Left renal pelvis (tissue), 4 donors: ENCODE measurements around the gene COL5A1. TPM values are rescaled to one million over a fixed set of nuclear protein-coding genes. Genes with fewer than 3 reads are reported as not detected.

ENCODE experiments used
- DNase-seq, 4 donors: peaks; one replicate each; pipeline ENCODE4 v3.0.0-alpha.2; 2013; ENCODE audit warnings: low read depth in 4 of 4, low spot score in 3 of 4
- polyA plus RNA-seq, 4 donors: library from polyadenylated mRNA; unstranded; fragments of 120-200 nt; gene quantifications; one replicate each; pipeline ENCODE4 v1.2.1, GENCODE V29; 2013; ENCODE audit not compliant: insufficient read length in 4 of 4

The COL5A1 gene
- polyA plus RNA-seq, 4 donors, result 90.9 to 424 (median 114) TPM

DNA sequence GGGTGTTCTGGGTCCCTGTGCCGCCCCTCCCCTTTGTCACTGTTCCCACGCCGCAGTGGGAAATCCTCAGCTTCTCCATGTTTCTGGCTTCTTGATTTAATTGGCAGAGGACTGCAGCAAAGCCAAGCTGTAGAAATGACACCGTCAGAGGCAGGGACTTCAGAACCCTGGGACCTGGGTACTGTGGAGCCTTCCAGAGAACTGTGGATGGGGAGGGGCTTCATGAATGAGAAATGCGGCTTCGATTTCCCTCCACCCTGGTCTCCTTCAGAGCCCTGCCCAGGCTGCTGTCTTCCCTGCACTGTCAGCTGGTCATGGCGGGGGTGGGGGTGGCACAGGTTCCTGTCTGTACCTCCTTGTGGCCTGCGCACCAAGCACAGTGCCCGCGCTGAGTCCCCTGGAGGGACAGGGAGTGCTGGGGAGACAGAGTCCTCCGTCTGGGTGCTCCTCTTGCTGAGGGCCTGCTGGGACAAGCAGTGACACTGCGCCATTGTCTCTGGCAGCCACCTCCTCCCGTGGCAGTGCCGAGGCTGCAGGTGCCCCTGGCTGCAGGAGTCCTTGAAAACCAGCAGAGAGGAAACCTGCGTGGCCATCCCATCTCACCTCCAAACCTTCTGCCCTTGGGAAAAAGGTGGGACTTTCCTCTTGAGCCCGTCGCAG is 47.2 kb downstream of the COL5A1 start:
- DNase-seq, result no peak

DNA sequence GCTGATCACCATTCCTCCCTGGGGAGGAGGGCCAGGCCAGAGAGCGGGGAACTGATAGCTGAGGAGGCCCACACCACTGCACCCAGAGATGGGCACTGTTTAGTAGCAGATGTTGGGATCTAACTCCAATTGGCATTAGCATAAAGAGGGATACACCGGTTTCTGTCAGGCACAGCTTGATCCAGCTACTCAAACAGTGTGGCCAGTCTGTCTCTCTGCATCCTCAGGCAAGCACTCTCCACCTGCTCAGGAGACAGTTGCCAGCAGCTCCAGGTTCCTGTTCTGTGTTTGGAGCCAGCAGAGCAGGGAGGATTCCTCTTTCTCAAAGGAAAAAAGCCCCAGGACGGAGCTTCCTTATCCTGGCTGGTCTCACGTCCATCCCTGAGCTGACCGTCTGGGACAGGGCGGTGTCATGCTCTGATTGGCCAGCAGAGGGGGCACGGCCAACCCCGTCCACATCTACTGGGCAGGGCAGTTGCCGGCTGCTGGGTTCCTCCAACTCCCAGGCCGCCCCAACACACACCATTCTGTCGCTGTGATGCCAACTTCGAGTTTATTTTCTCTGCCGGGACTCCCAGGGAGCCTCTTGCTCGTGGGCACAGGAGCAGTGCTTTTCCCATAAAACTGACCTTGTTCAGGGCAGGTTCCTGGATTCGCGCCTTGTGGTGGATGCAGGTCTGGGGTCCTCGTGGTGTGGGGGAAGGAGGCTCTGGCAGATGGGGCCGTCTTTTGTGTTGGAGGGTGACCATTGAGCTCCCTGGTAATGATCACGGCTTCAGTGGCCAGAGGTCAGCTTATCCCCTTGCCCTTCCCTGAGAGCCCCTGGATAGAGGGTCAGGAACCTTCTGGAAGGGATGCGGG is 47.9 kb downstream of the COL5A1 start:
- DNase-seq, result no peak

DNA sequence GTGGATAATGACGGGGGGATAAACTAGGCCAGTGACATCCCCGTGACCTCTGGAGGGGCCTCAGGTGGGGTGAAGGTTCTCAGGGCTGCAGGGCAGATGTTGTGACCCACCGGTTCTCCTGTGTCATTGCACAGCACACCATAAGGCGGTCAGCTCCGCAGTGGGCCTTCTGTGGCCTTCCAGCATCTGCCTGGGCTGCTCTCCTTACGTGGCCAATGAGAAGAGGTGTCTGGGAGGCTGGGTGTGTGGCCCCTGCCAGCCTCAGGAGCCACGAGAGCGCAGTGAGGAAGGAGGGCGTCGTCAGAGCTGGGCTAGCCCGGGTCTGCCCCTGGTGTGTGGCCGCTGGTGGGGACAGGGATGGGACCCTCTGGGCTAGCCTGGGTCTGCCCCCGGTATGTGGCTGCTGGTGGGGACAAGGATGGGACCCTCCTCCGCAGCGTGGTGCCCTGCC is 48.7 kb downstream of the COL5A1 start:
- no peak for DNase-seq

DNA sequence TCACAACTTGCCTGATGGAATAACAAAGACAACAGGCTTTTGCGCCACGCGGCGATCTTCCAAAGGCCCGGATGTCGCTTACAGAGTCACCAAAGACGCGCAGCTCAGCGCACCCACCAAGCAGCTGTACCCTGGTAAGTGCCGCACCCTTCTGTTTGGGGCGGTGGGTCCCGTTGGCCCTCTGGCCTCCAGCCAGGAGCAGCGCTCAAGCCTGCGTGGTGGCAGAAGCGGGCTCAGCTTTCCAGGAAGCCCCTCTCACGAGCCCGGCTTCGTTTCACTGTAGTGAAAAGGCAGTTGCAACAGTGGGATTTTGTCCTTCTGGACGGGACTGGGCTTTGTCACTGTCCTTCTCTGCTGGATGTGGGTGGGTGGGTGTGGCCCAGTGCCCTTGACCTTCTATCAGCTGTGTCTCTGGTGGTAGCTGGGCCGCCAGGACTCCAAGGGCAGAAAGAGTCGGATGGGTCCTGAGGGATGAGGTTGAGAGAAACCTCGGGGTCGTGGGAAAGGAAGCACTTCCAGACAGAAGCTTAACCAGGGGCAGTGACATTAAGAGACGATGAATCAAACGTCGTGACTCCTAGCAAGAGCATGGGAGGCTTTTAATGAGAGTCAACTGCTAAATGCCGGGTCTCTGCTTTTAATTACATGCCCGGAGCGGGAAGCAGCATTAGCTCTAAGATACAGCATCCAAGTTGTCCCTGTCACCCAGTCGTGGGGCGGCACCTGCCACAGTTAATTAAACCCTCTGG is 49.5 kb downstream of the COL5A1 start:
- no peak for DNase-seq

DNA sequence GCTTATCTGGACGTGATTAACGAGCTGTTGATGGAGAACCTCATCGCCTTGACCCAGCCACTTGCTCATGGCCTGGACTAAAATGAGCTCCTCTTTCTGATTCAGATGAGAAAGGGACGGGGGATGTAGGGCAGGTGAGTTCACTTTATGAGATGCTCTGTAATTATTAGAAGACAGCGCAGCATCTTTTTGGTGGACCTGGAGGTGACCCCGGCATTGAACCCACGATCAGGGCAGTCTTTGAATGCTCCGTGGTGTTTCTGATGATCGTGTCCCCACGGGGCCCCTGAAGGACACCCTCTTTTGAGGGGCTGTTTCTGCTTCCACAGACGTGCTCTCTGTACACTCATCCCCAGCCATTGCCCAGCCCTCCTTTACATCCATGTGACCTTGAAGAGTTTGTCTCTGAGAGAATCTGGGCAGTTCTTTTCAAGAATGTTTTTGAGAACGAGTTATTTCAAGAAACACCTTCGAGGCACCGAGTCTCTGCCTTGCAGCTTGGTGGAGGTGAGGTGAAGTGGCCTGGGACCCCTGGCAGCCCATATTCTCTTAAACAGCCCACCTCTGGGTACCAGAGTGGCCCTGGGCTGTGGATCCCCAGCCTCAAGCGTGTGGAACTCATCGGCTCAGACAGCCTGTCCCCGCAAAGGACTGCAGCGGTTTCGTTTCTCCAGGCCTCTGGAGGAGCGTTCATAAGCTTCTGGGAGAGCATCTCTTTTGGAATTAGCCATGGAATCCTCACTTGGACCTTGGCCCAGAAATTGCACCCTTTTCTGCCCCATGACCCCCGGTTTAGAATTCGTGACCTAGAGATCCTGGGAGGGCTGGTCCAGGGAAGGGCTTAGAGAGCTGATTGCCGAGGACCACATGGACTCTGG is 50.3 kb downstream of the COL5A1 start:
- DNase-seq, result no peak

DNA sequence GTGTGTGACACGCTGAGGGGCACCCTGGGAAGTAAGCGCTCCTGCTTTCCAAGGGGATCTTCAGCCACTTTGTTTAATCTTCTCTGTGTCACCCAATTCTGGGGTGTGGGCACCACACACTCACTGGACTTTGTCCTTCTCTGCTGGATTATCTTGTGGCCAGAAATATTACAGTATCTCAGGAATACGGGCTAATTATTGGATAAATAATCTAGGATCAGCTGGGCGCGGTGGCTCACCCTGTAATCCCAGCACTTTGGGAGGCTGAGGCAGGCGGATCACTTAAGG is 50.9 kb downstream of the COL5A1 start:
- no peak for DNase-seq

DNA sequence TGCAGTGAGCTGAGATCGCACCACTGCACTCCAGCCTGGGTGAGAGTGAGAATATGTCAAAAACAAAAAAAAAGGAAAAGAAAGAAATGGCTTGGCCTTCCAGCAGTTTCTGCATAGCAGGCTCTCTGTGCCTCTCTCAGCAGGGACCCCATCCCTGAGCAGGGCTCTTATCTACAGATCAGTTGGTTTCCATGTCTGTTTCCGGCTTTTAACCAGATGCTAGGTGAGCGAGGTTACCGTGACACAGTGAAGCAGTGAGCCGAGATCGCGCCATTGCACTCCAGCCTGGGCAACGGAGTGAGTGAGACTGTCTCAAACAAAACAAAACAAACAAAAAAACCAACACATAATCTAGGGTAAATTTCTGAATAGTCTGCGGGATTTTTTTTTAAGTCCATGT is 51.4 kb downstream of the COL5A1 start:
- no peak for DNase-seq

DNA sequence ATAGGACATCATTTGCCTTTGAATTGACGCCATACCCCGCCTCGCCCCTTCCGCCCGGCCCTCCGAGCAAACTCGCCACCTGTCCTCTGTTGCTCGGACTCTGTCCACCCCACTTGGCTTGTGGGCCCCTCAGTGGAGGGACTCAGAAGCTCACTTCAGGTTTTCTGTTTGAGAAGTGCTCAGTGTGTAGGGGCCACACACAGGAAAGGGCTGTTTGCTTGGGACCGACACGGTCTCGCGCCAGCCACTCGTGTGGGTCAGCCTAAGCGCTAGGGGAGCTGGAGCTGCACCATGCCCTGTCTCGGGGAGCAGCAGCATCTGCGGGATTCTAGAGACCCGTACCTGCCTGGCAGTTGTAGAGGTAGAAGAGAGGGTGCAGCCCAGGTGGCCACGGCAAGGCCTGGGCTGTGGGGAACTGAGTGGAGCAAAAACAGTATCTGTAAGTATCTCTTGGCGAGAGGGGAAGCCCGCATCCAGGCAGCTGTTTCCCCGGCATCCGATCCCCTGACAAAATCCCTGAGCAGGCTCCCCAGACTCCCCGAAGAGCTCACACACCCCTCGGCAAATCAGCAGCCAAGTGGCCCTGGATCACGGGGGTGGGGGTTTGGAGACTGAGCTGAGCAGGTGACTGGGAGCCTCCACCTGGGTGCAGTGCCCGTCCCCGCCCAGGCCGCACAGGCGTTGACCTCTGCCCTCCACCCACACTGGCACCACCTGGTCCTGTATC is 52.2 kb downstream of the COL5A1 start:
- DNase-seq, result no peak

DNA sequence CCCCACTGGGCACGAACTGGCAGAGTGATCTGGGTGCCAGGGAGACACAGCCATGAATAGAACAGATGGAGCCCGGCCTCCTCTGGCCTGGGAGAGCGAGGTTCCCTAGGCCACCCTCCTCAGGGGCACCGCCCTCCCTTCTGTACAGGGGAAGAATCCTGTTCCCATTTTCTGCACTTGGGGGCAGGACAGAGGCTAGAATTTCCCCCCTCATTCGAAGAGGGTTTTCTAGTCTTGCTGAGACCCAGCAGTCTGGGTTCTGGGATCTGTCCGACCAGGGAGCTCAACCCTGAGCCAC is 52.7 kb downstream of the COL5A1 start:
- no peak for DNase-seq

DNA sequence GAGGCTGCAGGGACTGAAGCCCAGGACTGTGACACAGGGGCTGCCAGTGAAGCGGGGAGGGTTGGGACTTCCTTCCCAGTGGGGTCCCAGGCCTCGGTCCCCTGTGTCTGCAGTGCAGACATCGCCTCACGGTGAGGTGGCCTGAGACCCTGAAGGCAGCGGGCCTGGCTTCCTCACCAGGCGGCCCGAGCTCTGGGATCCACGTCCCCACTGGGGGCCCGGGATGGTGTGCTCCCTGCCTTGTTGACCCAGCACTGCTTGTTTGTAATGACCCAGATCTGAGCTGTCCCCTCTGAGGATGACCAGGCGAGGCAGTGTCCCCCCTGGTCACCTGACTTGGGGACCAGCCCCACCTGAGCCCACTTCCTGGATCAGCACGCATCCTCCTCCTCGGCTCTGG is 53.1 kb downstream of the COL5A1 start:
- DNase-seq, result no peak

DNA sequence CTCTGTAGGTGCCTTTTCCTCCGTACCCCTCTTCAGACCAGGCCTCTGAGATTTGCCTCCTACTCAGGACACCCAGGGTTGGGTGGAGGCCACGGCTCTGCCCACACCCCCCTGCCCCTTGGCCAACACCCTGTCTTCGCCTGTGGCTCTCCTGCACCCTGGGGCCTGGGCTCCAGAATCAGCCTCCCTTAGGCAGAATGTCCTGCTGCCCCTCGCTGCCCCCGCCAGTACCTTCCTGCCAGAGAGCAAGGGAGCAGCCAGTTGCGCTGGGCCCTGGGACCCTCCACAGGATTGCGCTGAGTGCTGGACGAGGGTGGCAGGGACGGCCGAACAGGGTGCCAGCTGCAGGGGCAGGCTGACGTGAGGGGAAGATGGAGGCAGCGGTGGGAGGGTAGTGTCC is 53.5 kb downstream of the COL5A1 start:
- no peak for DNase-seq

DNA sequence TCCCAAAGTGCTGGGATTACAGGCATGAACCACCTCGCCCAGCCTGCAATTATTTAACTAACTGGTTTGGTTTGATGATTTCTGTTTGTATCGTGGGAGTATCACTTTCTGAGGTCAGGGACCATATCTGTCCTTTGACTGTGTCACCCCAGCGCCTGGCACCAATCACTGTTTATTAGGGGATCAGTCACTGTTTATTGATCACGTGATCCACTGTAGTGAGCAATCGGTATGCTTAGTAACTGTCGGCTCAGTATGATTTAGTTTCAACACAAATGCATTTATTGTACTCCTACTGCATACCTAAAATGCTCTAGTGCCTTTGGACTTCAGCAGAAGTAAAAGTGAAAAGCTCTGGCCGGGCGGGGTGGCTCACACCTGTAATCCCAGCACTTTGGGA is 54.8 kb downstream of the COL5A1 start:
- DNase-seq, result no peak

DNA sequence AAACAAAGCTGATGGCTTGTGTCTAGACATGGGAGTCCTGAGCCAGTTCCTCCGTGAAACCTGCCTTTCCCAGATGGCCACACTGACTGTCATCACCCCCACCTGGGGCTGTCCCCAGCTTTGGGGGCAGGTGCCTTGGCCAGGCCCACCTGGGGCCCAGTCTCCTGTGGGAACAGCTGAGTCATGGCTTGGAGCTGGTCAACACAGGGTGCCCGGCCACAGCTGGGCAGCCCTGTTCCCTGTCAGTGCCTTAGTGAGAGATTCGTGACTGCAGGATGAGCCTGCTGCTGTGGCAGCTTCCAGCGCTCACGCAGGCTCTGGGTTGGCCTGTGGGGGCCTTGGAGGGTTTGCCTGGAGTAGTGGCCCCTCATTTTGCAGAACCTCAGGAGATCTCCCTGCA is 56.5 kb downstream of the COL5A1 start:
- DNase-seq, result no peak

DNA sequence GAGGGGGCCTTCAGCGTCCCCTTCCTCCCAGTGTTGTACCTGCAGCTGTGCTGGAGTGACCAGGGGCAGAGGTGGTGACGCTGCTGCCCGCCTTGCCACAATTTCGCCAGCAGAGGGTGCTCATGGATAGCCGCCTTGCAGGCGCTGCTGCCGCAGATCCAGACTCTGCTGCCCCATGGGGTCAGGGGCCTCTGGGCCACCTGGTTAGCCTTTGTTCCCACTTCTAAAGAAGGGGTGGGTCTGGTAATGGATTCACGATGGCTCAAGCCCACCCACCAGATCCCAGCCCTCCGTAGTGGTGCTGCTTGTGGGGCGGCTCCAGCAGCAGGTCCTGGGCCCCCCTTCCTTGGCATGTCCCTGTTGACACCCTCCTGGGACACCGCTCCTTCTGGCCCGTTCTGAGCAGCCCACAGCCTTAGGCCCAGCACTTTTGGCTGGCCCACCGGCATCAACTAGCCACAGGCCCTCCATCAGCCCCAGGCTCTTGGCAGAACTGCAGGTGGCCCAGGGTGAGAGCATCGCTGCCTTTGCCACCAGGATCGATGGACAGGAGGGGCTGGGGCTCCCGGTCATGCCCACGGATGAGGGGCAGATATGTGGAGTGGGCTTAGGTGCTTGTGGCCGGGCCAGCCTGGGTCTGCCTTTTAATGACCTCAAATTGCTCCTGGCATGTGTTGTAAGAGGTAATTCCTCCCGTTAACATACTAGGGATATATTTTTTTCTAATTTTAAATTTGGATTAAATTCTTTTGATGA is 57.2 kb downstream of the COL5A1 start:
- DNase-seq, result peak in 1 of 4 donors; percentile 44

DNA sequence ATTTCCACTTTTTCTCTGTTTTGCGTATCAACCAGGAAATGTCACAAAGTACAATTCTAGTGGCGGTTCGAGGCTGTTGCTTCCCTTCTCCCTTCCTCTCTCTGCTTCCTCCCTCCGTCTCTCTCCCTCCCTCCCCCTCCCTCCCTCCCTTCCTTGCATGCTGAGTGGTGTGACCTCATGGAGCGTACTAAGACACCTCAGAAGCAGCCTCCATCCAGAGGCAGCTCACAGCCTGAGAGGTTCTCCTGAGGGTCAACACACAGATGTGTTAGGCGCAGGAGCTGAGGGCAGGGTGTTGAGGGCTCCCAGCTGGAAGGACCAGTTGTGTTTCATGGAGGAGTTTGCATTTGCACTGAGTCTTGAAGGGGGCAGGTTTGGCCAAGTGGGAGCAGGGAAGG is 57.7 kb downstream of the COL5A1 start:
- DNase-seq, result no peak

DNA sequence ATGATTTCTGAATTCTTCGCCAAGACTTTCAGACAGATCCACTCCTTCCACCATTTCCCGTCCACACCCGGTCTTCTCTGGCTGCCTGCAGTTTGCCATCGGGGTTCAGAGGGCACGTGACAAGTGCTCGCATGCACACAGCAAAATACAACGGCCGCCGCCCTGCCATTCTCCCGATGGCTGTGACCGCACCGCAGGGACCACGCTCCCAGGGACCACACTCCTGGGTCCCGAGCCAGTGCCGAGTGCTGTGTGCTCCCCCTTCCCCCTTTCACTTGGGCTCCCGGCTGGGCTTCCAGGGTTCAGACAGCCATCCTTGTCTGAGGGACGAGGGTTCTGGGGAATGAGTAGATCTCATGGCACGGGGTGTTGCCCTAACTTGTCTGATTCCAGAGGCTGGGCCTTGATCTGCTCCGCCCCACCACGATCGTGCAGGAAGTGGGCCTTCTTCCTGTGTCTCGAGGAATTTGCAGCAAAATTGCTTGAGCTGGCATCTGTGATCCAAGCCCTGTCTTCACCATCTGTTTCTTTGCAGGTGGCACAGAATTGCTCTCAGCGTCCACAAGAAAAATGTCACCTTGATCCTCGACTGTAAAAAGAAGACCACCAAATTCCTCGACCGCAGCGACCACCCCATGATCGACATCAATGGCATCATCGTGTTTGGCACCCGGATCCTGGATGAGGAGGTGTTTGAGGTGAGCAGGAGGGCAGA is 59.2 kb downstream of the COL5A1 start:
- no peak for DNase-seq

DNA sequence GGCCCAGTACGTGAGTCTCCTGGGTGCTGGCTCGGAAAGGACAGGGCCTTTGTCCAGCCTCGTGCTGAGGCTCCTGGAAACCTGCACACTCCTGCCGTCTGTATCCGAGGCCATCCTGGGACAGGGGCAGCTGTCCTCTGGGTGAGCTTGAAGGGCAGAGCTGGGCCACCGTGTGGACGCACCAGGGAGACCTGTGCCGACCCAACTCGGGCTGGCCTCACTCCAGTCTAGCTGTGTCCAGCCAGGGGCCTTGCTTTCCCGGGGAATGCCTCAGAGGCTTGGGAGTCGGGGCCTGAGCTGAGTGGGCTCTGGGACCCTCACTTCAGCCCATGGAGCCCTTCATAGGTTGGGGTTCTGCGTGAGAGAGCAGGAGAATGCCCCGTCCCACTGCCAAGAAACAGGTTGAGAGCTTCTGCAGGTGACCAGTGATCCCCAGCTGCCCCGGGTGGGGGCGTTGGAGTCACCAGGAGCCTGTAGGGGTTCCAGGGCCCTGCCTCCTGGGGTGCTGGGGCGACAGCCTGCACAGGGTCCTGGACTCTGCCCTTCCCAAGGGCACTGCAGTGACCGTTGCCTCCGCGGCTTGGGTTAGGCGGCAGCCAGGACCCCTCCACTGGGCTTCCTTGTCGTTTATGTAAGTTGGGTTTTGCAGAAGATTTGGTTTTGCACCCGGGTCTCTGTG is 60.1 kb downstream of the COL5A1 start:
- DNase-seq, result no peak

DNA sequence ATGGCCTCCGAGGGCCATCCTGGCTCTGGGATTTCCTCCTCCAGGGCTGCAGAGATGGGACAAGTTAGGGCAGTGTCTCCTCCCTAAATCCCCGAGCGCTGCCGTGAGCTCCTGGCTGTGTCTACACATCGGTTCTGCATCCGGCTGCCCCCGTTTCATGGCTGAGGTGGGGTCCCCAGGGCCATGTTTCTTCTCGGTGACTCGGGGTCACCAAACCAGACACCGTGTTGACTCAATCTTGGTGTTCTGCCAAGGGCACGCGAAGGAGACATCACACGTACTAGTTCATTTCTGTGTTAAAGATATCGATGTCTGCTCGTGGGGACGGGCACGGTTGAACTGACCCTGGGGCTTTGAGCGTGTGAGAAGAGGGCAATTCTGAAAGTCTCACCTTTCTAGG is 60.7 kb downstream of the COL5A1 start:
- no peak for DNase-seq
